HEK293 (cell line): ENCODE results near the gene LPP.

ENCODE experiments used
- CTCF ChIA-PET: fragments of 350-600 bp; formaldehyde crosslinking; extraction: SDS; loops from one replicate; lab custom pipeline; 2021; ENCODE audit warnings: antibody characterized with exemption; lab: Yijun Ruan, JAX
- POLR2A ChIA-PET: fragments of 300-600 bp; formaldehyde crosslinking; extraction: SDS; loops from one replicate; lab custom pipeline; 2020; ENCODE audit warnings: antibody characterized with exemption, inconsistent platforms; lab: Yijun Ruan, JAX
- H3K27ac ChIP-seq: fragments of 200-500 bp; sonication (Bioruptor generic); 2 replicates; pipeline ENCODE4 v1.5.1; 2014; ENCODE audit warnings: low read depth, low read length, control low read depth, inconsistent platforms; ENCODE audit errors: extremely low read depth
- H3K36me3 ChIP-seq, 2 experiments: fragments of 200-500 bp in 1 of 2; sonication (Bioruptor generic) in 1 of 2; 1 replicate in 1 of 2; 2 replicates in 1 of 2; pipeline ENCODE4 v1.5.1; 2014 to 2017; ENCODE audit warnings: inconsistent platforms in 2 of 2, low read length in 2 of 2; ENCODE audit not compliant: control insufficient read depth in 2 of 2, insufficient read depth in 1 of 2
- H3K4me1 ChIP-seq: fragments of 200-500 bp; sonication (Bioruptor generic); 2 replicates; pipeline ENCODE4 v1.5.1; 2014; ENCODE audit warnings: mild to moderate bottlenecking, low read length, inconsistent platforms; ENCODE audit not compliant: control insufficient read depth, insufficient read depth
- H3K4me3 ChIP-seq: 2 replicates; pipeline ENCODE4 v1.5.1; 2011; ENCODE audit warnings: low read depth, mild to moderate bottlenecking, control low read depth, low read length, moderate library complexity
- H3K9me3 ChIP-seq: fragments of 200-500 bp; sonication (Bioruptor generic); 2 replicates; pipeline ENCODE4 v1.5.1; 2014; ENCODE audit warnings: low read depth, low read length, inconsistent platforms; ENCODE audit not compliant: control insufficient read depth, insufficient read depth
- GLI4 ChIP-seq: fragments of 450-650 bp; formaldehyde crosslinking; IDR thresholded peaks from 2 replicates; pipeline ENCODE4 v1.5.1; 2016; ENCODE audit warnings: missing biosample characterization, missing genetic modification characterization
- OSR2 ChIP-seq: fragments of 450-650 bp; formaldehyde crosslinking; IDR thresholded peaks from 2 replicates; pipeline ENCODE4 v1.5.1; 2016; ENCODE audit warnings: missing biosample characterization, missing genetic modification characterization
- PRDM2 ChIP-seq: fragments of 450-650 bp; formaldehyde crosslinking; IDR thresholded peaks from 2 replicates; pipeline ENCODE4 v1.5.1; 2016; ENCODE audit warnings: missing biosample characterization, missing genetic modification characterization, borderline replicate concordance
- SALL2 ChIP-seq: fragments of 450-650 bp; formaldehyde crosslinking; IDR thresholded peaks from 2 replicates; pipeline ENCODE4 v1.5.0; 2017; ENCODE audit warnings: missing biosample characterization, mild to moderate bottlenecking, missing genetic modification characterization, borderline replicate concordance
- TCF7L2 ChIP-seq: IDR thresholded peaks from 2 replicates; pipeline ENCODE4 v1.6.1; 2011; ENCODE audit warnings: low read depth, mild to moderate bottlenecking, inconsistent platforms, low read length, moderate library complexity, borderline replicate concordance
- ZBTB21 ChIP-seq: fragments of 450-650 bp; formaldehyde crosslinking; IDR thresholded peaks from 2 replicates; pipeline ENCODE4 v1.5.1; 2017; ENCODE audit warnings: missing biosample characterization, missing genetic modification characterization
- ZBTB48 ChIP-seq: fragments of 450-650 bp; formaldehyde crosslinking; IDR thresholded peaks from 2 replicates; pipeline ENCODE4 v1.5.1; 2016; ENCODE audit warnings: missing biosample characterization, missing genetic modification characterization
- ZFHX2 ChIP-seq: fragments of 450-650 bp; formaldehyde crosslinking; conservative IDR thresholded peaks from 2 replicates; pipeline ENCODE4 v1.5.1; 2016; ENCODE audit warnings: missing biosample characterization, missing genetic modification characterization
- ZNF114 ChIP-seq: fragments of 450-650 bp; formaldehyde crosslinking; IDR thresholded peaks from 2 replicates; pipeline ENCODE4 v1.5.0; 2017; ENCODE audit warnings: missing biosample characterization, missing genetic modification characterization
- ZNF157 ChIP-seq: fragments of 450-650 bp; formaldehyde crosslinking; IDR thresholded peaks from 2 replicates; pipeline ENCODE4 v1.5.1; 2016; ENCODE audit warnings: missing biosample characterization, missing genetic modification characterization
- ZNF239 ChIP-seq: fragments of 450-650 bp; formaldehyde crosslinking; IDR thresholded peaks from 2 replicates; pipeline ENCODE4 v1.5.1; 2016; ENCODE audit warnings: missing biosample characterization, missing genetic modification characterization
- ZNF292 ChIP-seq: fragments of 450-650 bp; formaldehyde crosslinking; IDR thresholded peaks from 2 replicates; pipeline ENCODE4 v1.5.1; 2016; ENCODE audit warnings: low read depth, missing biosample characterization, missing genetic modification characterization, borderline replicate concordance
- ZNF350 ChIP-seq: fragments of 450-650 bp; formaldehyde crosslinking; IDR thresholded peaks from 2 replicates; pipeline ENCODE4 v1.5.0; 2017; ENCODE audit warnings: missing biosample characterization, mild to moderate bottlenecking, missing genetic modification characterization
- ZNF521 ChIP-seq: fragments of 450-650 bp; formaldehyde crosslinking; IDR thresholded peaks from 2 replicates; pipeline ENCODE4 v1.5.1; 2017; ENCODE audit warnings: missing biosample characterization, mild to moderate bottlenecking, missing genetic modification characterization
- ZNF670 ChIP-seq: fragments of 450-650 bp; formaldehyde crosslinking; IDR thresholded peaks from 2 replicates; pipeline ENCODE4 v1.5.1; 2016; ENCODE audit warnings: missing biosample characterization, missing genetic modification characterization, low read depth
- ZNF701 ChIP-seq: fragments of 450-650 bp; formaldehyde crosslinking; IDR thresholded peaks from 2 replicates; pipeline ENCODE4 v1.5.1; 2016; ENCODE audit warnings: missing biosample characterization, missing genetic modification characterization
- ZNF785 ChIP-seq: fragments of 450-650 bp; formaldehyde crosslinking; IDR thresholded peaks from 2 replicates; pipeline ENCODE4 v1.5.1; 2016; ENCODE audit warnings: missing biosample characterization, missing genetic modification characterization
- ZNF830 ChIP-seq: fragments of 450-650 bp; IDR thresholded peaks from 2 replicates; pipeline ENCODE4 v1.5.0; 2018; ENCODE audit warnings: missing biosample characterization, missing genetic modification characterization, low read depth, mild to moderate bottlenecking, moderate library complexity
- TF ChIP-seq, protein P1 (sequence below): fragments of 450-650 bp; formaldehyde crosslinking; IDR thresholded peaks from 2 replicates; pipeline ENCODE4 v1.5.1; 2016; ENCODE audit warnings: missing biosample characterization, missing genetic modification characterization
- TF ChIP-seq, protein P2 (sequence below): fragments of 450-650 bp; formaldehyde crosslinking; IDR thresholded peaks from 2 replicates; pipeline ENCODE4 v1.5.1; 2016; ENCODE audit warnings: missing biosample characterization, missing genetic modification characterization
- TF ChIP-seq, protein P3 (sequence below): fragments of 450-650 bp; formaldehyde crosslinking; IDR thresholded peaks from 2 replicates; pipeline ENCODE4 v1.5.1; 2016; ENCODE audit warnings: missing biosample characterization, missing genetic modification characterization, low read depth

Gene LPP

GRCh38 chr3:188531210-188531609, 377.3 kb downstream of the LPP start:
- H3K27ac ChIP-seq: no peak overlapping the region
- TF ChIP-seq SALL2 (tag by site-specific recombination) (no peak), ZNF670 (tag by site-specific recombination) (no peak), ZNF114 (tag by site-specific recombination) (no peak), ZNF292 (tag by site-specific recombination) (no peak), TCF7L2 (no peak), ZNF701 (tag by site-specific recombination) (no peak), ZBTB21 (tag by site-specific recombination) (no peak), ZNF157 (tag by site-specific recombination) (no peak), ZNF350 (tag by site-specific recombination) (no peak), ZNF239 (tag by site-specific recombination) (no peak)
- TF ChIP-seq, protein P1, sequence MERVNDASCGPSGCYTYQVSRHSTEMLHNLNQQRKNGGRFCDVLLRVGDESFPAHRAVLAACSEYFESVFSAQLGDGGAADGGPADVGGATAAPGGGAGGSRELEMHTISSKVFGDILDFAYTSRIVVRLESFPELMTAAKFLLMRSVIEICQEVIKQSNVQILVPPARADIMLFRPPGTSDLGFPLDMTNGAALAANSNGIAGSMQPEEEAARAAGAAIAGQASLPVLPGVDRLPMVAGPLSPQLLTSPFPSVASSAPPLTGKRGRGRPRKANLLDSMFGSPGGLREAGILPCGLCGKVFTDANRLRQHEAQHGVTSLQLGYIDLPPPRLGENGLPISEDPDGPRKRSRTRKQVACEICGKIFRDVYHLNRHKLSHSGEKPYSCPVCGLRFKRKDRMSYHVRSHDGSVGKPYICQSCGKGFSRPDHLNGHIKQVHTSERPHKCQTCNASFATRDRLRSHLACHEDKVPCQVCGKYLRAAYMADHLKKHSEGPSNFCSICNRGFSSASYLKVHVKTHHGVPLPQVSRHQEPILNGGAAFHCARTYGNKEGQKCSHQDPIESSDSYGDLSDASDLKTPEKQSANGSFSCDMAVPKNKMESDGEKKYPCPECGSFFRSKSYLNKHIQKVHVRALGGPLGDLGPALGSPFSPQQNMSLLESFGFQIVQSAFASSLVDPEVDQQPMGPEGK: no peak
- TF ChIP-seq, protein P2, sequence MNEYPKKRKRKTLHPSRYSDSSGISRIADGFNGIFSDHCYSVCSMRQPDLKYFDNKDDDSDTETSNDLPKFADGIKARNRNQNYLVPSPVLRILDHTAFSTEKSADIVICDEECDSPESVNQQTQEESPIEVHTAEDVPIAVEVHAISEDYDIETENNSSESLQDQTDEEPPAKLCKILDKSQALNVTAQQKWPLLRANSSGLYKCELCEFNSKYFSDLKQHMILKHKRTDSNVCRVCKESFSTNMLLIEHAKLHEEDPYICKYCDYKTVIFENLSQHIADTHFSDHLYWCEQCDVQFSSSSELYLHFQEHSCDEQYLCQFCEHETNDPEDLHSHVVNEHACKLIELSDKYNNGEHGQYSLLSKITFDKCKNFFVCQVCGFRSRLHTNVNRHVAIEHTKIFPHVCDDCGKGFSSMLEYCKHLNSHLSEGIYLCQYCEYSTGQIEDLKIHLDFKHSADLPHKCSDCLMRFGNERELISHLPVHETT (tag by site-specific recombination): no peak
- TF ChIP-seq, protein P3, sequence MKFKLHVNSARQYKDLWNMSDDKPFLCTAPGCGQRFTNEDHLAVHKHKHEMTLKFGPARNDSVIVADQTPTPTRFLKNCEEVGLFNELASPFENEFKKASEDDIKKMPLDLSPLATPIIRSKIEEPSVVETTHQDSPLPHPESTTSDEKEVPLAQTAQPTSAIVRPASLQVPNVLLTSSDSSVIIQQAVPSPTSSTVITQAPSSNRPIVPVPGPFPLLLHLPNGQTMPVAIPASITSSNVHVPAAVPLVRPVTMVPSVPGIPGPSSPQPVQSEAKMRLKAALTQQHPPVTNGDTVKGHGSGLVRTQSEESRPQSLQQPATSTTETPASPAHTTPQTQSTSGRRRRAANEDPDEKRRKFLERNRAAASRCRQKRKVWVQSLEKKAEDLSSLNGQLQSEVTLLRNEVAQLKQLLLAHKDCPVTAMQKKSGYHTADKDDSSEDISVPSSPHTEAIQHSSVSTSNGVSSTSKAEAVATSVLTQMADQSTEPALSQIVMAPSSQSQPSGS (tag by site-specific recombination): no peak
- TF ChIP-seq, all 188 proteins: peak for 0
- Histone ChIP-seq H3K36me3 (no peaks in the 10 kb centered on the region), H3K9me3 (no peaks in the 10 kb centered on the region), H3K4me3 (no peak overlapping the region), H3K4me1 (no peaks in the 10 kb centered on the region)
- ChIA-PET CTCF (interaction anchor here (0.7 kb wide), 1 partner anchor 13 kb away, joined by 3 read pairs; no protein-coding TSS in a partner anchor), POLR2A (interaction anchor here (0.6 kb wide), 1 partner anchor 785 kb away, joined by 3 read pairs; no protein-coding TSS in a partner anchor)

DNA sequence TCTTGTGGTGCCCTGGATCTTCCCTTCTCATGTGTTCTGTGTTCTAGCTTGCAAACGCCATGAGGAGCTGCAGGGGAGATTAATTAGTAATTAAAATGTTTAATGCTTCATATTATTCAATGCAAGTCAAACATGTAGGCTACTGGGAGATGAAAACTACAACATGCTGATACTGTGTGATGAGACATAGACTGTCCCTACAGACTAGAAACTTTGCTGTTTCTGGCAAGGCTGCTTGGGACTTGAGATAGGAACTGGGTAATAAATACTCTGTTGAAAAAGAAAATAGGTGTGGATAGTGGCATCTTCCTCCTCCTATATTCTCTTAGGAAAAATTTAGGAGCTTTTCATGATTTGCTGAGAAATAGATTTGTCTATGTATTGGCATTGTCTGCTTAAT, 379.2 kb downstream of the LPP start:
- POLR2A ChIA-PET: no interaction called here

GRCh38 chr3:188533612-188534357, 379.8 kb downstream of the LPP start:
- H3K36me3 ChIP-seq: no peaks in the 10 kb centered on the region
- CTCF ChIA-PET: interaction anchor here (0.6 to 1.0 kb wide), 3 partner anchors 215 to 704 kb away, joined by 3 to 4 read pairs (median 4); no protein-coding TSS in a partner anchor
- no peak overlapping the region for H3K4me3 ChIP-seq
- H3K27ac ChIP-seq: no peak overlapping the region
- POLR2A ChIA-PET: no interaction called here
- H3K9me3 ChIP-seq: no peaks in the 10 kb centered on the region
- H3K4me1 ChIP-seq: no peaks in the 10 kb centered on the region
- TF ChIP-seq ZBTB48 (no peak), ZNF785 (tag by site-specific recombination) (no peak), TCF7L2 (no peak), ZNF521 (tag by site-specific recombination) (no peak), ZFHX2 (tag by site-specific recombination) (no peak), GLI4 (tag by site-specific recombination) (no peak), PRDM2 (tag by site-specific recombination) (no peak)

More for the DNA sequence above, 379.2 kb downstream of the LPP start:
- Histone ChIP-seq H3K36me3 (no peaks in the 10 kb centered on the region), H3K4me1 (no peaks in the 10 kb centered on the region), H3K27ac (no peak overlapping the region), H3K9me3 (no peaks in the 10 kb centered on the region), H3K4me3 (no peak overlapping the region)
- CTCF ChIA-PET: interaction anchor here (0.6 to 1.0 kb wide), 3 partner anchors 216 to 704 kb away, joined by 3 to 4 read pairs (median 4); no protein-coding TSS in a partner anchor
- TF ChIP-seq OSR2 (no peak), ZNF830 (tag by site-specific recombination) (no peak)
